A549 (cell line): ENCODE measurements around the gene CA10. TPM values are rescaled to one million over a fixed set of nuclear protein-coding genes. Genes with fewer than 3 reads are reported as not detected.

Experiments used
- ATAC-seq, 2 experiments: fragments of 200-7000 bp in 1 of 2; fragments of >200 bp in 1 of 2; cut with Nextera tagmentation in 1 of 2; cut with Tn5 transposase in 1 of 2; 3 replicates each; pipeline versions ENCODE4 v1.8.0 to v1.9.1; 2018 to 2020; ENCODE audit warnings: mild to moderate bottlenecking in 1 of 2, moderate library complexity in 1 of 2
- CTCF ChIA-PET: fragments of 300-600 bp; sonication (Branson Sonifier 250); formaldehyde crosslinking; extraction: SDS; loops from one replicate; lab custom pipeline; 2021; ENCODE audit warnings: antibody characterized with exemption, inconsistent platforms; lab: Yijun Ruan, JAX
- POLR2A ChIA-PET: fragments of 350-600 bp; formaldehyde crosslinking; extraction: SDS; loops from one replicate; lab custom pipeline; 2021; ENCODE audit warnings: antibody characterized with exemption, inconsistent platforms; lab: Yijun Ruan, JAX
- DNase-seq, 2 experiments: peaks; one replicate each; pipeline versions ENCODE4 v3.0.0 to v3.0.0-alpha.2; 2011 to 2016; ENCODE audit warnings: low read depth in 1 of 2, low spot score in 1 of 2
- FAIRE-seq: peaks from 2 replicates; lab custom pipeline; 2011; peaks lifted over from hg19 to GRCh38; lab: Jason Lieb, UNC
- H3K27ac ChIP-seq, 2 experiments: fragments of >200 bp; sonication (Bioruptor Twin); formaldehyde crosslinking; 3 replicates each; pipeline ENCODE4 v1.5.1; 2016 to 2017
- H3K4me1 ChIP-seq: fragments of >200 bp; sonication (Bioruptor Twin); formaldehyde crosslinking; 3 replicates; pipeline ENCODE4 v1.6.1; 2016
- H3K4me2 ChIP-seq: fragments of >200 bp; sonication (Bioruptor Twin); formaldehyde crosslinking; 3 replicates; pipeline ENCODE4 v1.6.1; 2016
- H3K4me3 ChIP-seq: fragments of >200 bp; sonication (Bioruptor Twin); formaldehyde crosslinking; 3 replicates; pipeline ENCODE4 v1.5.1; 2016
- H3K9me3 ChIP-seq: fragments of >200 bp; sonication (Bioruptor Twin); formaldehyde crosslinking; 3 replicates; pipeline ENCODE4 v1.6.1; 2016
- CBX2 ChIP-seq: fragments of 200-600 bp; sonication (generic); IDR thresholded peaks from 2 replicates; pipeline ENCODE4 v1.6.1; 2016; ENCODE audit warnings: low read depth, mild to moderate bottlenecking, borderline replicate concordance
- CHD2 ChIP-seq: fragments of 150-350 bp; IDR thresholded peaks from 2 replicates; pipeline ENCODE4 v1.6.1; 2014; ENCODE audit warnings: low read length; ENCODE audit not compliant: partially characterized antibody
- E2F6 ChIP-seq: IDR thresholded peaks from 2 replicates; pipeline ENCODE4 v1.6.1; 2012; ENCODE audit warnings: low read depth, borderline replicate concordance
- EHMT2 ChIP-seq: fragments of 200-600 bp; sonication (generic); IDR thresholded peaks from 2 replicates; pipeline ENCODE4 v1.6.1; 2016; ENCODE audit warnings: antibody characterized with exemption, low read depth, mild to moderate bottlenecking, moderate library complexity
- ESRRA ChIP-seq: fragments of 150-350 bp; IDR thresholded peaks from 2 replicates; pipeline ENCODE4 v1.6.1; 2014; ENCODE audit warnings: mild to moderate bottlenecking, low read length, borderline replicate concordance
- FOSL2 ChIP-seq, 2 experiments: fragments of 450-650 bp in 1 of 2; fragments of >200 bp in 1 of 2; sonication (Bioruptor Twin) in 1 of 2; formaldehyde crosslinking; IDR thresholded peaks; 2 replicates each; pipeline versions ENCODE4 v1.5.0 to v1.6.1; 2016 to 2020; ENCODE audit warnings: mild to moderate bottlenecking in 1 of 2, moderate library complexity in 1 of 2
- HES2 ChIP-seq: fragments of >200 bp; sonication (Bioruptor Twin); formaldehyde crosslinking; IDR thresholded peaks from 2 replicates; pipeline ENCODE4 v1.6.1; 2016
- HMGXB4 ChIP-seq: fragments of 250-450 bp; sonication (Bioruptor Pico); IDR thresholded peaks from 2 replicates; pipeline ENCODE4 v1.5.0; 2021; ENCODE audit warnings: mild to moderate bottlenecking, moderate library complexity, borderline replicate concordance
- HOXA7 ChIP-seq: fragments of 250-450 bp; sonication (Bioruptor Pico); IDR thresholded peaks from 2 replicates; pipeline ENCODE4 v1.5.0; 2020; ENCODE audit warnings: mild to moderate bottlenecking, moderate library complexity
- HOXB5 ChIP-seq: fragments of 250-450 bp; sonication (Bioruptor Pico); IDR thresholded peaks from 2 replicates; pipeline ENCODE4 v1.5.0; 2020; ENCODE audit warnings: mild to moderate bottlenecking, moderate library complexity
- KDM1A ChIP-seq: fragments of 200-600 bp; sonication (generic); IDR thresholded peaks from 2 replicates; pipeline ENCODE4 v1.6.1; 2016; ENCODE audit warnings: low read depth, mild to moderate bottlenecking
- KDM5A ChIP-seq: fragments of 200-600 bp; sonication (generic); IDR thresholded peaks from 2 replicates; pipeline ENCODE4 v1.6.1; 2016; ENCODE audit warnings: antibody characterized with exemption, mild to moderate bottlenecking
- MAZ ChIP-seq: fragments of 150-350 bp; IDR thresholded peaks from 2 replicates; pipeline ENCODE4 v1.6.1; 2014; ENCODE audit warnings: antibody characterized with exemption, low read depth, low read length, borderline replicate concordance
- NR3C1 ChIP-seq: fragments of >200 bp; sonication (Bioruptor Twin); formaldehyde crosslinking; IDR thresholded peaks from 3 replicates; pipeline ENCODE4 v1.6.1; 2017
- PBX3 ChIP-seq: IDR thresholded peaks from 2 replicates; pipeline ENCODE4 v1.6.1; 2012
- PHF8 ChIP-seq: fragments of 200-600 bp; sonication (generic); IDR thresholded peaks from 2 replicates; pipeline ENCODE4 v1.6.1; 2016; ENCODE audit warnings: low read depth, mild to moderate bottlenecking, antibody characterized with exemption, moderate library complexity, borderline replicate concordance
- RAD21 ChIP-seq, 2 experiments: fragments of >200 bp in 1 of 2; sonication (Bioruptor Twin) in 1 of 2; formaldehyde crosslinking in 1 of 2; IDR thresholded peaks in 1 of 2; conservative IDR thresholded peaks in 1 of 2; 2 replicates in 1 of 2; 3 replicates in 1 of 2; pipeline ENCODE4 v1.6.1; 2012 to 2018; ENCODE audit warnings: inconsistent platforms in 1 of 2
- RFX5 ChIP-seq: fragments of 450-650 bp; IDR thresholded peaks from 2 replicates; pipeline ENCODE4 v1.7.1; 2014; ENCODE audit warnings: antibody characterized with exemption, mild to moderate bottlenecking, moderate library complexity
- SMC3 ChIP-seq: fragments of >200 bp; sonication (Bioruptor Twin); formaldehyde crosslinking; IDR thresholded peaks from 3 replicates; pipeline ENCODE4 v1.6.1; 2018; ENCODE audit warnings: inconsistent platforms
- TFCP2L1 ChIP-seq: fragments of 250-450 bp; sonication (Bioruptor Pico); IDR thresholded peaks from 2 replicates; pipeline ENCODE4 v1.5.0; 2021; ENCODE audit warnings: mild to moderate bottlenecking
- TP53 ChIP-seq: fragments of 250-450 bp; sonication (Bioruptor Pico); IDR thresholded peaks from 2 replicates; pipeline ENCODE4 v1.5.0; 2021; ENCODE audit warnings: mild to moderate bottlenecking, moderate library complexity
- ZC3H11A ChIP-seq: fragments of 450-650 bp; IDR thresholded peaks from 2 replicates; pipeline ENCODE4 v1.6.1; 2014; ENCODE audit warnings: antibody characterized with exemption, mild to moderate bottlenecking
- ZSCAN20 ChIP-seq: fragments of 250-450 bp; sonication (Bioruptor Pico); IDR thresholded peaks from 2 replicates; pipeline ENCODE4 v1.8.0; 2022; ENCODE audit warnings: mild to moderate bottlenecking, moderate library complexity
- WGBS: methylation state at CpG from one replicate; pipeline ENCODE4 v1.1.6; 2017; ENCODE audit errors: missing lambda C conversion rate; 5-methylcytosine and 5-hydroxymethylcytosine counted together
- polyA plus RNA-seq, 4 experiments: library from polyadenylated mRNA; depleted of rRNA in 3 of 4; stranded (reverse); fragments of >200 nt; fragmentation: RNase III in 1 of 4; extraction: RNeasy Plus Mini Kit Qiagen cat#74134 plus additional on column Dnase treatment in 1 of 4; gene quantifications; 2 replicates in 3 of 4; 3 replicates in 1 of 4; pipeline ENCODE4 v1.2.3, GENCODE V29; 2011 to 2017

The CA10 gene
- polyA plus RNA-seq, 2 of the 4 experiments (the other 2 are of a cell fraction): not detected

- TF ChIP-seq TP53 (no peak), E2F6 (no peak), EHMT2 (no peak), KDM1A (no peak), HOXB5 (CRISPR knock-in tag) (no peak), FOSL2 (IDR thresholded peaks at IDR 0.05) (no peak), FOSL2 (CRISPR knock-in tag; IDR thresholded peaks at IDR 0.05) (no peak)
- Histone ChIP-seq H3K4me2 (no peak overlapping the region), H3K4me1 (no peaks in the 10 kb centered on the region), H3K4me3 (no peak overlapping the region), H3K27ac (no peak overlapping the region), H3K9me3 (no peaks in the 10 kb centered on the region)
- ATAC-seq (no peak), DNase-seq (no peak), FAIRE-seq (no peak)
- POLR2A ChIA-PET: no interaction called here
- CTCF ChIA-PET: no interaction called here
- 8% methylated on average over 1 of the region's 1 CpG for WGBS
These were observed 8.9 kb downstream of the CA10 start for GRCh38 chr17:52149626-52150025.

- 9% methylated on average over 1 of the region's 1 CpG for WGBS
- Histone ChIP-seq H3K9me3 (no peaks in the 10 kb centered on the region), H3K4me3 (no peak overlapping the region), H3K4me1 (no peaks in the 10 kb centered on the region), H3K4me2 (no peak overlapping the region), H3K27ac (no peak overlapping the region)
- no peak for ATAC-seq
- POLR2A ChIA-PET: no interaction called here
- no peak for FAIRE-seq
- DNase-seq: no peak
- TF ChIP-seq PBX3 (no peak), CHD2 (no peak), HMGXB4 (CRISPR knock-in tag) (no peak), HOXA7 (CRISPR knock-in tag) (no peak), TFCP2L1 (CRISPR knock-in tag) (no peak), ESRRA (no peak), NR3C1 (no peak), MAZ (no peak), CBX2 (no peak), RFX5 (no peak)
- CTCF ChIA-PET: no interaction called here
These were observed 9.6 kb downstream of the CA10 start for GRCh38 chr17:52148969-52149351.

- FAIRE-seq (no peak), ATAC-seq (no peak), DNase-seq (no peak)
- Histone ChIP-seq H3K4me1 (no peaks in the 10 kb centered on the region), H3K27ac (no peak overlapping the region), H3K4me3 (no peak overlapping the region), H3K9me3 (no peaks in the 10 kb centered on the region), H3K4me2 (no peak overlapping the region)
- POLR2A ChIA-PET: no interaction called here
- TF ChIP-seq ZC3H11A: no peak
- no peak for TF ChIP-seq HES2
- TF ChIP-seq RAD21 (conservative IDR thresholded peaks at IDR 0.05 in 1 of 2, IDR thresholded peaks at IDR 0.05 in 1 of 2): no peak
- no peak for TF ChIP-seq MAZ
- no peak for TF ChIP-seq E2F6
- TF ChIP-seq SMC3: no peak
- TF ChIP-seq PHF8: no peak
- no peak for TF ChIP-seq FOSL2 (IDR thresholded peaks at IDR 0.05)
- TF ChIP-seq FOSL2 (CRISPR knock-in tag; IDR thresholded peaks at IDR 0.05): no peak
- no peak for TF ChIP-seq KDM5A
- TF ChIP-seq ZSCAN20 (CRISPR knock-in tag): no peak
- CTCF ChIA-PET: no interaction called here
- 2% methylated on average over 2 of the region's 2 CpGs for WGBS
These were observed 10.1 kb downstream of the CA10 start for GRCh38 chr17:52148288-52148968.
